ENCODE results near the gene GDPD3.

DNA sequence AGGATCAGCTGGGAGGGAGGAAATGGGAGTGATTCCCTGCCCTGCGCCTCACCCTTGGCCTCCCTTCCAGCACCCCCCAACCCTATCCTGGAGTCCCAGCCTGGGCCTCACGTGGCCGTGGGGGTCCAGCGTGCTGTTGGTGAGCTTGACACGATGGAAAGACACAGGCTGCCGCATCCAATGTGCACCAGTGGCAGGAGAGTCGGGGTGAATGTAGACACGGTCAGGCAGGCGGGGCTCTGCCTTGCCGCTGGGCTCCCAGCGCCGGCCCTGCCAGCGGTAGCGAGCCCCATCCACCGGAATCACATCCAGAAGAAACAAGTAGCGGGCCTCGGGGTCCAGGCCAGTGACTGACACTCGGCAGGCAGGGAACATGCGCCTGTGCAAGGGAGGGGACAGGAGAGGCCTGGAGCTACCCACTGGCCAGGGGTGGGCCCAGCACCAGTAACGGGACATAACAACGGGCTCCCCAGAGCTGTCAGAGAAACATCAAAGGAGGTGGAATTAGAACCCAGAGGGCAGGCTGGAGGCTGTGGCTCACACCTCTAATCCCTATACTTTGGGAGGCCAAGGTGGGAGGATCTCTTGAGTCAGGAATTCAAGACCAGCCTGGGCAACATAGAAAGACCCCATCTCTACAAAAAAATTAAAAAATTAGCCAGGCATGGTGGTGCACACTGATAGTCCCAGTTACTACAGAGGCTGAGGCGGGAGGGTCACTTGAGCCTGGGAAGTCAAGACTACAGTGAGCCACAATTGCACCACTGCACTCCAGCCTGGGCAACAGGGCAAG lies 24.3 kb downstream of the GDPD3 start:
- TF ChIP-seq, protein P1, sequence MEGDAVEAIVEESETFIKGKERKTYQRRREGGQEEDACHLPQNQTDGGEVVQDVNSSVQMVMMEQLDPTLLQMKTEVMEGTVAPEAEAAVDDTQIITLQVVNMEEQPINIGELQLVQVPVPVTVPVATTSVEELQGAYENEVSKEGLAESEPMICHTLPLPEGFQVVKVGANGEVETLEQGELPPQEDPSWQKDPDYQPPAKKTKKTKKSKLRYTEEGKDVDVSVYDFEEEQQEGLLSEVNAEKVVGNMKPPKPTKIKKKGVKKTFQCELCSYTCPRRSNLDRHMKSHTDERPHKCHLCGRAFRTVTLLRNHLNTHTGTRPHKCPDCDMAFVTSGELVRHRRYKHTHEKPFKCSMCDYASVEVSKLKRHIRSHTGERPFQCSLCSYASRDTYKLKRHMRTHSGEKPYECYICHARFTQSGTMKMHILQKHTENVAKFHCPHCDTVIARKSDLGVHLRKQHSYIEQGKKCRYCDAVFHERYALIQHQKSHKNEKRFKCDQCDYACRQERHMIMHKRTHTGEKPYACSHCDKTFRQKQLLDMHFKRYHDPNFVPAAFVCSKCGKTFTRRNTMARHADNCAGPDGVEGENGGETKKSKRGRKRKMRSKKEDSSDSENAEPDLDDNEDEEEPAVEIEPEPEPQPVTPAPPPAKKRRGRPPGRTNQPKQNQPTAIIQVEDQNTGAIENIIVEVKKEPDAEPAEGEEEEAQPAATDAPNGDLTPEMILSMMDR (IDR thresholded peaks at IDR 0.05; ENCODE audit: low read depth, low read length, missing input control): no peak
- TF ChIP-seq, protein P2, sequence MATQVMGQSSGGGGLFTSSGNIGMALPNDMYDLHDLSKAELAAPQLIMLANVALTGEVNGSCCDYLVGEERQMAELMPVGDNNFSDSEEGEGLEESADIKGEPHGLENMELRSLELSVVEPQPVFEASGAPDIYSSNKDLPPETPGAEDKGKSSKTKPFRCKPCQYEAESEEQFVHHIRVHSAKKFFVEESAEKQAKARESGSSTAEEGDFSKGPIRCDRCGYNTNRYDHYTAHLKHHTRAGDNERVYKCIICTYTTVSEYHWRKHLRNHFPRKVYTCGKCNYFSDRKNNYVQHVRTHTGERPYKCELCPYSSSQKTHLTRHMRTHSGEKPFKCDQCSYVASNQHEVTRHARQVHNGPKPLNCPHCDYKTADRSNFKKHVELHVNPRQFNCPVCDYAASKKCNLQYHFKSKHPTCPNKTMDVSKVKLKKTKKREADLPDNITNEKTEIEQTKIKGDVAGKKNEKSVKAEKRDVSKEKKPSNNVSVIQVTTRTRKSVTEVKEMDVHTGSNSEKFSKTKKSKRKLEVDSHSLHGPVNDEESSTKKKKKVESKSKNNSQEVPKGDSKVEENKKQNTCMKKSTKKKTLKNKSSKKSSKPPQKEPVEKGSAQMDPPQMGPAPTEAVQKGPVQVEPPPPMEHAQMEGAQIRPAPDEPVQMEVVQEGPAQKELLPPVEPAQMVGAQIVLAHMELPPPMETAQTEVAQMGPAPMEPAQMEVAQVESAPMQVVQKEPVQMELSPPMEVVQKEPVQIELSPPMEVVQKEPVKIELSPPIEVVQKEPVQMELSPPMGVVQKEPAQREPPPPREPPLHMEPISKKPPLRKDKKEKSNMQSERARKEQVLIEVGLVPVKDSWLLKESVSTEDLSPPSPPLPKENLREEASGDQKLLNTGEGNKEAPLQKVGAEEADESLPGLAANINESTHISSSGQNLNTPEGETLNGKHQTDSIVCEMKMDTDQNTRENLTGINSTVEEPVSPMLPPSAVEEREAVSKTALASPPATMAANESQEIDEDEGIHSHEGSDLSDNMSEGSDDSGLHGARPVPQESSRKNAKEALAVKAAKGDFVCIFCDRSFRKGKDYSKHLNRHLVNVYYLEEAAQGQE (IDR thresholded peaks at IDR 0.05): no peak
- TF ChIP-seq RAD21 (IDR thresholded peaks at IDR 0.05) (no peak), FOXA1 (IDR thresholded peaks at IDR 0.05) (no peak), YY1 (IDR thresholded peaks at IDR 0.05) (no peak), GABPA (IDR thresholded peaks at IDR 0.05 in 1 of 2, conservative IDR thresholded peaks at IDR 0.05 in 1 of 2) (no peak), EGR1 (IDR thresholded peaks at IDR 0.05; ENCODE audit: low read depth in 2 of 2) (no peak), RXRA (IDR thresholded peaks at IDR 0.05) (no peak)
- TF ChIP-seq, protein P3, sequence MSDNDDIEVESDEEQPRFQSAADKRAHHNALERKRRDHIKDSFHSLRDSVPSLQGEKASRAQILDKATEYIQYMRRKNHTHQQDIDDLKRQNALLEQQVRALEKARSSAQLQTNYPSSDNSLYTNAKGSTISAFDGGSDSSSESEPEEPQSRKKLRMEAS (IDR thresholded peaks at IDR 0.05): no peak
- TF ChIP-seq, protein P4, sequence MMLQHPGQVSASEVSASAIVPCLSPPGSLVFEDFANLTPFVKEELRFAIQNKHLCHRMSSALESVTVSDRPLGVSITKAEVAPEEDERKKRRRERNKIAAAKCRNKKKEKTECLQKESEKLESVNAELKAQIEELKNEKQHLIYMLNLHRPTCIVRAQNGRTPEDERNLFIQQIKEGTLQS (IDR thresholded peaks at IDR 0.05): no peak
